MM.1S (cell line): ENCODE measurements around the gene SYMPK.

Source experiments
- DNase-seq: peaks from one replicate; pipeline ENCODE4 v3.0.0-alpha.2; 2015
- H2AFZ ChIP-seq: fragments of 300-600 bp; sonication (generic); 2 replicates; pipeline ENCODE4 v1.6.0; 2016; ENCODE audit warnings: antibody characterized with exemption, low read length
- H3F3A ChIP-seq: fragments of 300-600 bp; sonication (generic); 2 replicates; pipeline ENCODE4 v1.6.1; 2016; ENCODE audit warnings: mild to moderate bottlenecking, antibody characterized with exemption, low read length, moderate library complexity, mixed read lengths; ENCODE audit not compliant: insufficient read depth
- H3K27ac ChIP-seq: fragments of 300-600 bp; sonication (generic); 2 replicates; pipeline ENCODE4 v1.5.1; 2016; ENCODE audit warnings: mild to moderate bottlenecking, low read length
- H3K27me3 ChIP-seq: fragments of 300-600 bp; sonication (generic); replicated peaks from 2 replicates; pipeline ENCODE4 v1.6.0; 2016; ENCODE audit warnings: low read length; ENCODE audit not compliant: insufficient read depth
- H3K36me3 ChIP-seq: fragments of 300-600 bp; sonication (generic); replicated peaks from 2 replicates; pipeline ENCODE4 v1.6.1; 2016; ENCODE audit warnings: mild to moderate bottlenecking, low read length, mixed read lengths; ENCODE audit not compliant: insufficient read depth
- H3K4me1 ChIP-seq: fragments of 300-600 bp; sonication (generic); 2 replicates; pipeline ENCODE4 v1.6.1; 2016; ENCODE audit warnings: low read length, mixed read lengths
- H3K4me2 ChIP-seq: fragments of 300-600 bp; sonication (generic); 2 replicates; pipeline ENCODE4 v1.6.0; 2016; ENCODE audit warnings: low read depth, low read length
- H3K4me3 ChIP-seq: fragments of 300-600 bp; sonication (generic); 2 replicates; pipeline ENCODE4 v1.5.1; 2016; ENCODE audit warnings: low read length, mixed read lengths
- H3K79me2 ChIP-seq: fragments of 300-600 bp; sonication (generic); 2 replicates; pipeline ENCODE4 v1.6.1; 2016; ENCODE audit warnings: mixed run types, low read length, mixed read lengths
- H3K9ac ChIP-seq: fragments of 300-600 bp; sonication (generic); 2 replicates; pipeline ENCODE4 v1.6.1; 2016; ENCODE audit warnings: low read length, mixed read lengths
- H3K9me2 ChIP-seq: fragments of 300-600 bp; sonication (generic); replicated peaks from 2 replicates; pipeline ENCODE4 v1.6.1; 2016; ENCODE audit warnings: mild to moderate bottlenecking, low read length, mixed read lengths; ENCODE audit not compliant: insufficient read depth
- H3K9me3 ChIP-seq: fragments of 300-600 bp; sonication (generic); replicated peaks from 2 replicates; pipeline ENCODE4 v1.6.1; 2016; ENCODE audit warnings: mild to moderate bottlenecking, low read length, mixed read lengths; ENCODE audit not compliant: insufficient read depth
- H4K20me1 ChIP-seq: fragments of 300-600 bp; sonication (generic); 2 replicates; pipeline ENCODE4 v1.6.1; 2016; ENCODE audit warnings: mild to moderate bottlenecking, low read length, moderate library complexity, mixed read lengths; ENCODE audit not compliant: insufficient read depth
- CTCF ChIP-seq: fragments of 300-600 bp; sonication (generic); IDR thresholded peaks from 2 replicates; pipeline ENCODE4 v1.5.1; 2016; ENCODE audit warnings: antibody characterized with exemption, low read length, mixed read lengths
- EZH2 ChIP-seq: fragments of 300-600 bp; sonication (generic); optimal IDR thresholded peaks from 2 replicates; pipeline ENCODE3; 2017; ENCODE audit warnings: low read depth, mild to moderate bottlenecking, antibody characterized with exemption, low read length, mixed read lengths
- EZH2phosphoT487 ChIP-seq: fragments of 300-600 bp; sonication (generic); IDR thresholded peaks from 2 replicates; pipeline ENCODE4 v1.6.1; 2018; ENCODE audit warnings: antibody characterized with exemption, low read length

SYMPK gene

GRCh38 chr19:45887200-45887710, 24.3 kb upstream of the SYMPK start:
- H3K9me3 ChIP-seq: no peaks in the 10 kb centered on the region
- peak overlapping the region; percentile 77 for H3K9ac ChIP-seq
- H2AFZ ChIP-seq: peak overlapping the region; percentile 78
- peaks cover 5% of the 10 kb centered on the region for H3F3A ChIP-seq
- TF ChIP-seq EZH2 (no peak), CTCF (no peak), EZH2phosphoT487 (no peak)
- peaks cover 11% of the 10 kb centered on the region for H3K4me1 ChIP-seq
- no peaks in the 10 kb centered on the region for H3K9me2 ChIP-seq
- peak overlapping the region; percentile 50; the same call in 1 of the 2 replicates for H3K27ac ChIP-seq
- no peaks in the 10 kb centered on the region for H3K36me3 ChIP-seq
- H3K27me3 ChIP-seq: no peaks in the 10 kb centered on the region
- peak overlapping the region; percentile 80 for H3K4me2 ChIP-seq
- no peak for DNase-seq
- H4K20me1 ChIP-seq: no peaks in the 10 kb centered on the region
- H3K79me2 ChIP-seq: peaks cover 17% of the 10 kb centered on the region
- H3K4me3 ChIP-seq: peak overlapping the region; percentile 70

- Histone ChIP-seq H4K20me1 (no peaks in the 10 kb centered on the region), H2AFZ (peak overlapping the region; percentile 78), H3K4me3 (peak overlapping the region; percentile 70), H3K9me2 (no peaks in the 10 kb centered on the region), H3K27ac (peak overlapping the region; percentile 50; the same call in 1 of the 2 replicates), H3K4me1 (peaks cover 18% of the 10 kb centered on the region), H3K4me2 (peak overlapping the region; percentile 80), H3K9ac (peak overlapping the region; percentile 77), H3K36me3 (no peaks in the 10 kb centered on the region), H3K9me3 (no peaks in the 10 kb centered on the region), H3K79me2 (peaks cover 17% of the 10 kb centered on the region), H3K27me3 (no peaks in the 10 kb centered on the region), H3F3A (peaks cover 5% of the 10 kb centered on the region)
- no peak for TF ChIP-seq CTCF
- no peak for TF ChIP-seq EZH2phosphoT487
- TF ChIP-seq EZH2: no peak
- DNase-seq: peak; percentile 94
Observed at GRCh38 chr19:45886427-45887199, 23.7 kb upstream of the SYMPK start.

- Histone ChIP-seq H3K9ac (peak within 1 kb of the TSS; percentile 77), H3F3A (peaks cover 5% of the 10 kb centered on the region), H3K36me3 (no peaks in the 10 kb centered on the region), H2AFZ (peak within 1 kb of the TSS; percentile 78), H3K4me1 (peaks cover 24% of the 10 kb centered on the region), H4K20me1 (no peaks in the 10 kb centered on the region), H3K4me2 (peak within 1 kb of the TSS; percentile 83), H3K9me2 (no peaks in the 10 kb centered on the region), H3K9me3 (no peaks in the 10 kb centered on the region), H3K4me3 (peak within 1 kb of the TSS; percentile 83), H3K79me2 (peaks cover 17% of the 10 kb centered on the region), H3K27me3 (no peaks in the 10 kb centered on the region), H3K27ac (peak within 1 kb of the TSS; percentile 50; the same call in 1 of the 2 replicates)
- TF ChIP-seq EZH2 (no peak), EZH2phosphoT487 (no peak)
- DNase-seq: peak; percentile 95
Observed at GRCh38 chr19:45885556-45886426, 22.8 kb upstream of the SYMPK start, which contains the start of gene IRF2BP1. Gene IRF2BP1, minus strand, starts transcription at chr19:45886141. Its CDS starts 367 bp downstream, at chr19:45885774.
